ENCODE measurements around the gene HHAT.

DNA sequence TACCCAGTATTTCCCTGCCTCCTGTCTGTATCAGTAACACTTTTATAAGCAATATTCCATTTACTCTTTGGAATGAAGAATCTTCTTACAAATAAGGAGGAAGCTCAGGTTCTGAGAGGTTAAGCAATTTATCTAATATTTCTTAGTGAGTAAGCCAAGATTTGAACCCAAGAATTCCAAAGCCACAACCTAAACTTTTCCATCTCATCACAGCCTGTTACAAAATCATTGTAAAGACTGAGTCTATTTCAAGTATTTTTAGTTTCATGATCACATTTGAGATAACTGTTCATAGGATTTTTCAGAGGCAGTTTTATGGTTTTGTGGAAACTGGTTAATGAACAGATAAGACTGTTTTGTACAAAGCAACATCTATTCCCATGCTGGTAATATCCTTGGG is 29.8 kb upstream of the HHAT start:
- TF ChIP-seq, protein P1, sequence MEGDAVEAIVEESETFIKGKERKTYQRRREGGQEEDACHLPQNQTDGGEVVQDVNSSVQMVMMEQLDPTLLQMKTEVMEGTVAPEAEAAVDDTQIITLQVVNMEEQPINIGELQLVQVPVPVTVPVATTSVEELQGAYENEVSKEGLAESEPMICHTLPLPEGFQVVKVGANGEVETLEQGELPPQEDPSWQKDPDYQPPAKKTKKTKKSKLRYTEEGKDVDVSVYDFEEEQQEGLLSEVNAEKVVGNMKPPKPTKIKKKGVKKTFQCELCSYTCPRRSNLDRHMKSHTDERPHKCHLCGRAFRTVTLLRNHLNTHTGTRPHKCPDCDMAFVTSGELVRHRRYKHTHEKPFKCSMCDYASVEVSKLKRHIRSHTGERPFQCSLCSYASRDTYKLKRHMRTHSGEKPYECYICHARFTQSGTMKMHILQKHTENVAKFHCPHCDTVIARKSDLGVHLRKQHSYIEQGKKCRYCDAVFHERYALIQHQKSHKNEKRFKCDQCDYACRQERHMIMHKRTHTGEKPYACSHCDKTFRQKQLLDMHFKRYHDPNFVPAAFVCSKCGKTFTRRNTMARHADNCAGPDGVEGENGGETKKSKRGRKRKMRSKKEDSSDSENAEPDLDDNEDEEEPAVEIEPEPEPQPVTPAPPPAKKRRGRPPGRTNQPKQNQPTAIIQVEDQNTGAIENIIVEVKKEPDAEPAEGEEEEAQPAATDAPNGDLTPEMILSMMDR (IDR thresholded peaks at IDR 0.05) = no peak
- no peak for TF ChIP-seq POLR2A (IDR thresholded peaks at IDR 0.05)
